Common myeloid progenitor, CD34-positive (primary cell): ENCODE data around the gene DYDC2.
A peak's percentile ranks its signal among the peaks of the same experiment; 100 is the strongest.

Experiments used
- CTCF ChIA-PET: fragments of 350-600 bp; sonication (Branson Sonifier 250); formaldehyde crosslinking; loops from one replicate; lab custom pipeline; 2021; ENCODE audit warnings: antibody characterized with exemption; lab: Charles Lee
- POLR2A ChIA-PET: fragments of 350-600 bp; sonication (Branson Sonifier 250); formaldehyde crosslinking; loops from one replicate; lab custom pipeline; 2021; ENCODE audit warnings: antibody characterized with exemption; lab: Charles Lee
- DNase-seq, 3 donors: peaks; one replicate each; pipeline versions ENCODE4 v3.0.0 to v3.0.0-alpha.2; 2013
- H3K27ac ChIP-seq, 2 experiments: 1 replicate in 1 of 2; 2 replicates in 1 of 2; pipeline ENCODE4 v1.7.0; 2013; ENCODE audit warnings: inconsistent platforms in 2 of 2, low read length in 2 of 2, mild to moderate bottlenecking in 2 of 2, low read depth in 1 of 2, moderate library complexity in 1 of 2; ENCODE audit not compliant: severe bottlenecking in 2 of 2, insufficient read depth in 1 of 2, poor library complexity in 1 of 2
- H3K27me3 ChIP-seq, 5 experiments: replicated peaks in 2 of 5; 1 replicate in 3 of 5; 2 replicates in 2 of 5; pipeline versions ENCODE4 v1.6.1 to v1.7.0; 2013; ENCODE audit warnings: low read length in 4 of 5, mild to moderate bottlenecking in 2 of 5, moderate library complexity in 2 of 5, inconsistent platforms in 1 of 5; ENCODE audit not compliant: insufficient read depth in 5 of 5, control insufficient read depth in 4 of 5
- H3K36me3 ChIP-seq, 4 experiments: 1 replicate in 2 of 4; 2 replicates in 2 of 4; pipeline versions ENCODE4 v1.6.1 to v1.7.0; 2013; ENCODE audit warnings: low read length in 3 of 4, control low read depth in 1 of 4, mild to moderate bottlenecking in 1 of 4; ENCODE audit not compliant: control insufficient read depth in 4 of 4, insufficient read depth in 4 of 4
- H3K4me1 ChIP-seq, 4 experiments: 1 replicate in 3 of 4; 2 replicates in 1 of 4; pipeline versions ENCODE4 v1.6.1 to v1.7.1; 2013; ENCODE audit warnings: low read length in 3 of 4, mild to moderate bottlenecking in 3 of 4, control low read depth in 1 of 4, inconsistent platforms in 1 of 4, moderate library complexity in 1 of 4; ENCODE audit not compliant: control insufficient read depth in 4 of 4, insufficient read depth in 4 of 4; ENCODE audit errors: control extremely low read depth in 1 of 4
- H3K4me3 ChIP-seq, 7 experiments: 1 replicate in 4 of 7; 2 replicates in 3 of 7; pipeline versions ENCODE4 v1.5.1 to v1.7.0; 2013; ENCODE audit warnings: mild to moderate bottlenecking in 7 of 7, low read length in 6 of 7, moderate library complexity in 6 of 7, inconsistent platforms in 2 of 7, low read depth in 2 of 7, control low read depth in 1 of 7; ENCODE audit not compliant: insufficient read depth in 4 of 7, control insufficient read depth in 1 of 7; ENCODE audit errors: extremely low read depth in 1 of 7
- H3K9me3 ChIP-seq, 5 experiments: 1 replicate in 4 of 5; 2 replicates in 1 of 5; pipeline versions ENCODE4 v1.6.1 to v1.7.1; 2013; ENCODE audit warnings: low read length in 4 of 5, mild to moderate bottlenecking in 2 of 5, inconsistent platforms in 1 of 5, low read depth in 1 of 5, moderate library complexity in 1 of 5; ENCODE audit not compliant: control insufficient read depth in 4 of 5, insufficient read depth in 2 of 5; ENCODE audit errors: control extremely low read depth in 1 of 5
- WGBS: methylation state at CpG from one replicate; pipeline ENCODE4 v1.1.5; 2013; ENCODE audit not compliant: insufficient coverage; 5-methylcytosine and 5-hydroxymethylcytosine counted together

The DYDC2 gene

DNA sequence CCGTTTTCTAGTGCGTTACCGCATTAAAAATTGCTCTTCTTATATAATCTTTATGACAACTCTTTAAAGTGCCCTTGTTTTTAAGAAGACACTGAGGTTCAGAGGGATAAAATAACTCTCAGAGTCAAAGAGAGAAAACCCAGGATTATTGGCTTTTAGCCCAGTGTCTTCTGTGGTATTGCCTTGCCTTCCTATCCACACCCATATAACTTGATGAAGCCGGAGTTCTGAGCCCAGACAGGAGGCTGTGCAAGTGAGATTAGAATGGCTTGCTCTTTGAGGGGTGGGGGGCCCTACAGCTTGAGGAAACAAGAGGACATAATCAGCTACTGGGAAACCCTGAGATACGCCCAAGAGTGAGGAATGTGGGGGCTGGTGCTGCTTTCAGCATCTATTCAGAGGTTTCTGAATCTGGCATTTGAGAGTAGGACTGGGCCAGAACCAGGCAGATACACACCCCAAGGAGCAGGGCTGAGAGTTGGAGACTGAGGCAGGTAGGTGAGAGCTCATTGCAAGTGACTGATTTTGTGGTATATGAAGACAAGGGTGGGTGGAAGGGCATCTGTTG is 54.1 kb downstream of the DYDC2 start:
- Histone ChIP-seq H3K27me3 (no peaks in the 10 kb centered on the region), H3K4me3 (no peak overlapping the region), H3K9me3 (no peaks in the 10 kb centered on the region), H3K36me3 (peaks cover 0 to 3% (median 0%) of the 10 kb centered on the region in 4 experiments), H3K4me1 (peaks cover 7 to 75% (median 61%) of the 10 kb centered on the region in 4 experiments), H3K27ac (no peak overlapping the region)
- peak; percentile 39 to 79 (median 60) for DNase-seq
- 27% methylated on average over 1 of the region's 5 CpGs for WGBS
- ChIA-PET CTCF (interaction anchor here (1.2 to 1.9 kb wide), 6 partner anchors 9 to 253 kb away, joined by 3 to 11 read pairs (median 5); no protein-coding TSS in a partner anchor), POLR2A (interaction anchor here (0.6 kb wide), 1 partner anchor 27 kb away, joined by 3 read pairs; no protein-coding TSS in a partner anchor)

DNA sequence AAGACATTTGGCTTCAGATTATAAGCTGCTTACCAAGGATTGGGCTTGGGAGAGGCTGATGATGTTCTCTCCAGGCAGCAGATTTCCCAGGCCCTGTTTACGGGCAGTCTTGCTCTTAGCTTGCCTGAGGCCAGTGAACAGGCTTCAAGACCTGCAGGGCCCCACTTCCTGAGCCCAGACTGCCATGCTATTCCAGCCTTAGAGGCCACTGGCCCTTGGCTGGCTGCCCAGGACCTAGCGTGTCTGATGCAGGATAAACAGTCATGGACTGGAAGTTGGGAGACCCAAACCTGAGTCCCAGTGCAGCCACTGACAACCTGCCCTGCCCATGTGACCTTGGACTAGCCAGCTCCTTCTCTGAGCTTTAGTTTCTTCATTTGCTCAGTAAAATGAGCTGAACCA is 54.7 kb downstream of the DYDC2 start:
- WGBS, result 45% methylated on average over 1 of the region's 2 CpGs

DNA sequence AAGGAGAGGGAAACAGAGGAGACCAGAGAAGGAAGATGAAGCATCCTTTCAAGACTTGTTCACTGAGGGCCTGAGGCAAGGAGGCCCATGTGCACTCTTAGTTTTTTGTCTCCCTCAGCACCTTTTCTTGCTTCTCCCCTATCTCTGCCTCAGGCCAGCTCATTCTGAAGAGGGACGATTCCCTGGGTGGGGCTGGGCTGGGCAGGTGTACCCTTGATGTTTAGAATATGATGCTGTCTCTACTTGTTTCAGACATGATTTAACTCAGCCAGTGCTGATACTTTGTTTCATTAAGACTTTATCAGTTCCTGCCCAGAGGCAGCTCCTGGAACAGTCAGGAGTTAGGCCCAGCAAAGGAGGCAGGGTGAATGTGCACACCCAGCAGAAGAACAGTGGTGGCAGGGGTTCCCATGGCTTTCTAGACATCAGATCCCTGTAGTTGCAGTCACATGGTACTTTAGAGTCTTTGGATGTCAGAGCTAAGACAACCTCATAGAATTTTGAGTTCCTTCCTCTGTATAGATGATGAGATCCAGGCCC is 55.2 kb downstream of the DYDC2 start:
- Histone ChIP-seq H3K9me3 (no peaks in the 10 kb centered on the region), H3K27ac (no peak overlapping the region), H3K27me3 (no peaks in the 10 kb centered on the region), H3K36me3 (peaks cover 0 to 9% (median 0%) of the 10 kb centered on the region in 4 experiments), H3K4me1 (peaks cover 7 to 80% (median 65%) of the 10 kb centered on the region in 4 experiments), H3K4me3 (no peak overlapping the region)
- 100% methylated on average over 1 of the region's 1 CpG for WGBS
- POLR2A ChIA-PET, result no interaction called here
- no peak for DNase-seq
- CTCF ChIA-PET, result interaction anchor here (1.3 to 1.9 kb wide), 5 partner anchors 14 to 252 kb away, joined by 3 to 11 read pairs (median 5); no protein-coding TSS in a partner anchor

More for the DNA sequence above, 54.7 kb downstream of the DYDC2 start:
- Histone ChIP-seq H3K27ac (no peak overlapping the region), H3K4me3 (no peak overlapping the region), H3K27me3 (no peaks in the 10 kb centered on the region), H3K9me3 (no peaks in the 10 kb centered on the region), H3K4me1 (peaks cover 7 to 79% (median 64%) of the 10 kb centered on the region in 4 experiments), H3K36me3 (peaks cover 0 to 9% (median 0%) of the 10 kb centered on the region in 4 experiments)
- no peak for DNase-seq
- CTCF ChIA-PET, result interaction anchor here (1.2 to 1.9 kb wide), 6 partner anchors 14 to 252 kb away, joined by 3 to 11 read pairs (median 4); no protein-coding TSS in a partner anchor
- POLR2A ChIA-PET, result no interaction called here

DNA sequence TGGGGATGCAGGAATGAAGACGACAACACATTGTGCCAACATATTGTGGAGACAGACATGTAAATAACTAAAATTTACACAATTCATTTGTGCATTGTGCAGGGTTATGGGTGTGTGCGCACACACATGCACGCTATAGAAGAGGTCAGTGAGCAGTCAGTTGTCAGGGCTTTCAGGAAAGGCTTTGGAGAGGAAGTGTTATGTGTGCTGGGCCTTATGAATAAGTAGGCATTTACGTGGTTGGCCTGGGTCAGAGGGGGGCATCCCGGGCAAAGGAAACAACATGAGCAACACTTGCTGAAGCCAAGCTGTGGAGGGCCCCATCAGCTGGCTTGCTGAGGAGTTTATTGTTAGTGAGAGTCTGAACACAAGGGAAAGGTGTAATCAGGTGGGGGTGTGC is 55.9 kb downstream of the DYDC2 start:
- Histone ChIP-seq H3K9me3 (no peaks in the 10 kb centered on the region), H3K27ac (no peak overlapping the region), H3K4me3 (no peak overlapping the region), H3K27me3 (no peaks in the 10 kb centered on the region), H3K4me1 (peaks cover 7 to 77% (median 64%) of the 10 kb centered on the region in 4 experiments), H3K36me3 (peaks cover 0 to 9% (median 0%) of the 10 kb centered on the region in 4 experiments)
- ChIA-PET CTCF (interaction anchor here (1.3 to 2.1 kb wide), 4 partner anchors 22 to 35 kb away, joined by 4 to 11 read pairs (median 7); no protein-coding TSS in a partner anchor), POLR2A (no interaction called here)
- 86% methylated on average over 3 of the region's 5 CpGs for WGBS
- peak in 1 of 3 donors; percentile 24 for DNase-seq

DNA sequence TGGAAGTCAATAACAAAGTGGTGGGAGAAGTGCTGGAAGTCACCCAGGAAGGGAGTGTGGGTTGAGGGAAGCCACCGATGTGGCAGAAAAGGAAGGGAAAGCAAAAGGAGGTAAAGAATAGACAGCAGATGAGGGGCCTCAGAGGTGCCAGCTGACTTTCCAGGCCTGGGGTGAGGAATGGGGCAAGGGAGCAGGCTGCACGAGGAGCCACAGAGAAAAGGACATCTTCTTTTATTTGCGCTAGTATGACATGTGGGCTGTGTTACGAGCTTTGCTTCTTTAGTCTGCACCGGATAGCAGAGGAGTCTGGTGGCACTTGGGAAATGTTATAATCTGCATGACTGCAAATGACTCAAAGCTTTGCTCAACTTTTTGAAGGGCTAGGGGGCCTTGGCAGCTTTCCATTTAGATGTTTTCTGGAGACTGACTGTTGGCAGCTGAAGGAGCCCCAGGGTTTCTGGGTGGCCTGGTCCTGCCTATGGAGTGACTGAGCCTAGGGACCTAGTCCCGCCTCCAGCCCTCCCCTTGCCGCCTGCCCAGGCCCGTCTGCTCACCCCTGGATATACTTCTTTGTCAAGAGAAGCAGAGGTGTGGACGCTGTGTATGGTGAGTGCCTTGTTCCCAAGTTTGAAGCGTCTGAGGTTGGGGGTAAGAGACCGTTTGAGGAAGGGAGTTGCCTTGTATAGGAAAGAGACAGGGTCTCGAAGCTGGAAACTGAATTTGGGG is 56.9 kb downstream of the DYDC2 start:
- DNase-seq, result peak in 2 of 3 donors; percentile 36 to 45
- CTCF ChIA-PET, result interaction anchor here (0.5 to 2.1 kb wide), 4 partner anchors 19 to 89 kb away, joined by 3 to 9 read pairs (median 3); no protein-coding TSS in a partner anchor
- Histone ChIP-seq H3K4me1 (peaks cover 4 to 71% (median 56%) of the 10 kb centered on the region in 4 experiments), H3K27ac (no peak overlapping the region), H3K9me3 (no peaks in the 10 kb centered on the region), H3K4me3 (peak overlapping the region in 1 of 7 experiments; percentile 8), H3K27me3 (no peaks in the 10 kb centered on the region), H3K36me3 (peaks cover 0 to 9% (median 0%) of the 10 kb centered on the region in 4 experiments)
- 86% methylated on average over 12 of the region's 12 CpGs for WGBS
- POLR2A ChIA-PET, result no interaction called here

DNA sequence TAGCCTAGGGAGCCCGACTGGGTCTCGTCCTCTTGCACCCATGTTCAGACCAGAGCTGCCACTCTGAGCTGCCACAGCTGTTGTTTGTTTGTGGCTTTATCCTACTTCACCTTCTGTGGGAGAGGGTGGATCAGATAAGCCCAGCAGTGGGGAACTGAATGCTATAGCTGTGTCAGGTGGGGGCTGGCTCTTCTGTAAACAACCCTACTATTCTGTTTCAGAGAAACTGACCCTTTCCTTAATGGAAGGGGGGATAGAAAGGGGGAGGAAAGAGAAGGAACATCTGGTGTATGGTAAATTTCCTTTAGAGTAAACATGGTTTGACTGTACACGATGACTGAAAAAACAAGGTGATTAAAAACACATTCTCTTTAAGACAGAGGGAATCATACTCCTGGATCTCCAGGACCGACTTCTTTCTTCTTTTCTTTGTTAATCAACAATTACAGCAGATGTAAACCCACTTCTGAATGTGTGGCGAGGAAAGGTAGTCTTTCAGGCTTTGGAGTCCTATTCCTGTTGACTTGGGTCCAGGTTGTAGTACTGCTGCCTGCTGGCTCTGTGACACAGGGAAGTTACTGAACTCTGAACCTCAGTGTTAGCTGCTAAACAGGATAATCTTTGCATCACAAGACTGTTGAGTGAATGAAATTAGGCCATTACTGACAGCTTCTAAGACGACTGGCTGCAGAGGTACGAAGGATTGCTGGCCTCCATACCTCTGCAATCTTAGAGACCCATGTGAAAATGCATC is 57.7 kb downstream of the DYDC2 start:
- H3K27me3 ChIP-seq, result no peaks in the 10 kb centered on the region
- peak in 2 of 3 donors; percentile 23 to 53 for DNase-seq
- H3K4me3 ChIP-seq, result peak overlapping the region in 1 of 7 experiments; percentile 8
- 69% methylated on average over 6 of the region's 7 CpGs for WGBS
- H3K27ac ChIP-seq, result no peak overlapping the region
- POLR2A ChIA-PET, result no interaction called here
- CTCF ChIA-PET, result interaction anchor here (0.5 to 2.1 kb wide), 5 partner anchors 20 to 88 kb away, joined by 3 to 9 read pairs (median 3); no protein-coding TSS in a partner anchor
- no peaks in the 10 kb centered on the region for H3K9me3 ChIP-seq
- H3K4me1 ChIP-seq, result peaks cover 4 to 62% (median 47%) of the 10 kb centered on the region in 4 experiments
- peaks cover 0 to 9% (median 0%) of the 10 kb centered on the region in 4 experiments for H3K36me3 ChIP-seq
